B cell (primary cell): Measurements from ENCODE around the gene OCA2. TPM values are rescaled to one million over a fixed set of nuclear protein-coding genes. Genes with fewer than 3 reads are reported as not detected.
A peak's percentile ranks its signal among the peaks of the same experiment; 100 is the strongest.

Source experiments
- ATAC-seq: fragments of 200-7000 bp; cut with Tn5 transposase; one replicate; pipeline ENCODE4 v1.10.0; 2021; ENCODE audit warnings: low read depth, mild to moderate bottlenecking, moderate number of reproducible peaks, moderate library complexity
- CTCF ChIA-PET: fragments of 350-600 bp; sonication (Branson Sonifier 250); formaldehyde crosslinking; loops from one replicate; lab custom pipeline; 2021; ENCODE audit warnings: antibody characterized with exemption, inconsistent platforms; lab: Charles Lee
- POLR2A ChIA-PET: fragments of 350-600 bp; sonication (Branson Sonifier 250); formaldehyde crosslinking; loops from one replicate; lab custom pipeline; 2021; ENCODE audit warnings: antibody characterized with exemption; lab: Charles Lee
- DNase-seq: peaks from one replicate; pipeline ENCODE4 v3.0.0; 2013
- H2AFZ ChIP-seq: 2 replicates; pipeline ENCODE4 v1.6.1; 2012; ENCODE audit warnings: mild to moderate bottlenecking, low read depth, low read length; ENCODE audit not compliant: insufficient read depth, poor library complexity, severe bottlenecking
- H3K27ac ChIP-seq, 2 donors: 1 replicate in 1 of 2; 2 replicates in 1 of 2; pipeline ENCODE4 v1.5.1; 2012 to 2013; ENCODE audit warnings: low read length in 2 of 2, mild to moderate bottlenecking in 2 of 2, moderate library complexity in 1 of 2
- H3K27me3 ChIP-seq, 4 experiments: fragments of 200-600 bp in 1 of 4; sonication (generic) in 1 of 4; replicated peaks in 1 of 4; 1 replicate in 2 of 4; 2 replicates in 2 of 4; pipeline versions ENCODE4 v1.6.1 to v1.7.0; 2013 to 2016; ENCODE audit warnings: low read length in 3 of 4, mild to moderate bottlenecking in 2 of 4, mixed read lengths in 1 of 4, moderate library complexity in 1 of 4; ENCODE audit not compliant: insufficient read depth in 4 of 4, control insufficient read depth in 3 of 4; ENCODE audit errors: control extremely low read depth in 1 of 4
- H3K36me3 ChIP-seq, 2 experiments: replicated peaks in 1 of 2; 1 replicate in 1 of 2; 2 replicates in 1 of 2; pipeline versions ENCODE4 v1.6.1 to v1.7.1; 2013; ENCODE audit warnings: low read length in 1 of 2; ENCODE audit not compliant: insufficient read depth in 2 of 2, control insufficient read depth in 1 of 2; ENCODE audit errors: control extremely low read depth in 1 of 2, extremely low read depth in 1 of 2
- H3K4me1 ChIP-seq, 2 donors: fragments of 200-600 bp in 1 of 2; sonication (generic) in 1 of 2; 1 replicate in 1 of 2; 2 replicates in 1 of 2; pipeline versions ENCODE4 v1.5.1 to v1.6.1; 2013 to 2017; ENCODE audit warnings: low read length in 2 of 2; ENCODE audit not compliant: control insufficient read depth in 2 of 2, insufficient read depth in 2 of 2
- H3K4me2 ChIP-seq: replicated peaks from 2 replicates; pipeline ENCODE3; 2012; ENCODE audit warnings: mild to moderate bottlenecking, low read depth, low read length; ENCODE audit not compliant: poor library complexity, severe bottlenecking
- H3K4me3 ChIP-seq, 5 experiments: fragments of 200-600 bp in 1 of 5; sonication (generic) in 1 of 5; 1 replicate in 3 of 5; 2 replicates in 2 of 5; pipeline versions ENCODE4 v1.5.1 to v1.7.0; 2011 to 2016; ENCODE audit warnings: low read length in 4 of 5, mild to moderate bottlenecking in 4 of 5, low read depth in 2 of 5, control low read depth in 1 of 5, moderate library complexity in 1 of 5; ENCODE audit not compliant: insufficient read depth in 1 of 5; ENCODE audit errors: control extremely low read depth in 1 of 5, extremely low read depth in 1 of 5
- H3K79me2 ChIP-seq: fragments of 200-600 bp; sonication (generic); one replicate; pipeline ENCODE4 v1.6.0; 2016; ENCODE audit warnings: low read length; ENCODE audit not compliant: control insufficient read depth, insufficient read depth
- H3K9ac ChIP-seq: fragments of 200-600 bp; sonication (generic); 2 replicates; pipeline ENCODE4 v1.6.1; 2017; ENCODE audit warnings: mild to moderate bottlenecking, low read length, moderate library complexity
- H3K9me3 ChIP-seq, 3 donors: one replicate each; pipeline versions ENCODE4 v1.6.1 to v1.7.1; 2013; ENCODE audit warnings: low read length in 2 of 3; ENCODE audit not compliant: control insufficient read depth in 2 of 3, insufficient read depth in 1 of 3; ENCODE audit errors: control extremely low read depth in 1 of 3
- H4K20me1 ChIP-seq: 2 replicates; pipeline ENCODE4 v1.6.0; 2012; ENCODE audit warnings: mild to moderate bottlenecking, low read length; ENCODE audit not compliant: insufficient read depth, control insufficient read depth, poor library complexity, severe bottlenecking
- H3K27ac Mint-ChIP-seq: one replicate; pipeline ENCODE4 v1.8.0; 2021; ENCODE audit warnings: mixed read lengths
- H3K27me3 Mint-ChIP-seq: one replicate; pipeline ENCODE4 v1.8.0; 2021; ENCODE audit warnings: mixed read lengths
- H3K4me1 Mint-ChIP-seq: one replicate; pipeline ENCODE4 v1.8.0; 2021; ENCODE audit warnings: mixed read lengths
- H3K4me3 Mint-ChIP-seq: one replicate; pipeline ENCODE4 v1.8.0; 2021; ENCODE audit warnings: mixed read lengths
- H3K9me3 Mint-ChIP-seq: one replicate; pipeline ENCODE4 v1.8.0; 2022; ENCODE audit warnings: mixed read lengths; ENCODE audit not compliant: insufficient read depth
- CTCF ChIP-seq: fragments of 200-600 bp; IDR thresholded peaks from one replicate; pipeline ENCODE4 v1.8.0; 2022; ENCODE audit warnings: antibody characterized with exemption, mild to moderate bottlenecking
- EZH2 ChIP-seq: IDR thresholded peaks from 2 replicates; pipeline ENCODE4 v1.6.1; 2012; ENCODE audit warnings: borderline replicate concordance, low read depth, mild to moderate bottlenecking, moderate library complexity, low read length; ENCODE audit not compliant: insufficient read depth, poor library complexity, severe bottlenecking
- WGBS: methylation state at CpG from one replicate; pipeline ENCODE4 v1.1.5; 2013; ENCODE audit warnings: missing lambda C conversion rate; ENCODE audit not compliant: insufficient coverage; 5-methylcytosine and 5-hydroxymethylcytosine counted together
- intact Hi-C: fragments of 100-400 bp; cut with micrococcal nuclease; formaldehyde crosslinking; loops from one replicate; pipeline ENCODE4 v1.10.0; 2022
- polyA plus RNA-seq: library from polyadenylated mRNA; depleted of rRNA; stranded (reverse); fragments of >200 nt; gene quantifications from 2 replicates; pipeline ENCODE4 v1.2.3, GENCODE V29; 2012
- total RNA-seq, 2 donors: library from RNA; stranded (reverse); fragments of 120-200 nt in 1 of 2; gene quantifications; 1 replicate in 1 of 2; 2 replicates in 1 of 2; pipeline versions ENCODE4 v1.2.3 to v1.2.4, GENCODE V29; 2013 to 2022

The OCA2 gene
- total and polyA plus RNA-seq, 2 donors (not counting 1 experiment from before 2014, with no cell fraction given): 0.12 TPM; not detected in 1

GRCh38 chr15:28106294-28107110 is 7.4 kb upstream of the OCA2 start:
- TF ChIP-seq EZH2 (no peak), CTCF (no peak)
- intact Hi-C loops: no loop called here
- POLR2A ChIA-PET: interaction anchor here (0.8 kb wide), 1 partner anchor 8 kb away, joined by 3 read pairs; no protein-coding TSS in a partner anchor

GRCh38 chr15:28105793-28106192 is 6.7 kb upstream of the OCA2 start:
- Histone ChIP-seq H4K20me1 (no peaks in the 10 kb centered on the region), H3K36me3 (no peaks in the 10 kb centered on the region), H3K4me2 (peak overlapping the region; percentile 87), H3K9me3 (peaks cover 0 to 24% (median 0%) of the 10 kb centered on the region in 3 donors), H2AFZ (no peak overlapping the region), H3K4me1 (peaks cover 19 to 23% of the 10 kb centered on the region in 2 donors), H3K79me2 (no peaks in the 10 kb centered on the region), H3K27ac (no peak overlapping the region), H3K27me3 (peaks cover 0 to 65% (median 20%) of the 10 kb centered on the region in 4 experiments), H3K4me3 (no peak overlapping the region), H3K9ac (no peak overlapping the region)
- Mint-ChIP-seq H3K4me3 (peak overlapping the region; percentile 66), H3K4me1 (peaks cover 16% of the 10 kb centered on the region), H3K9me3 (no peaks in the 10 kb centered on the region), H3K27me3 (peaks cover 44% of the 10 kb centered on the region), H3K27ac (no peak overlapping the region)
- intact Hi-C loops: no loop called here
- no peak for TF ChIP-seq CTCF
- no peak for TF ChIP-seq EZH2
- ATAC-seq (no peak), DNase-seq (no peak)
- POLR2A ChIA-PET: no interaction called here
- WGBS: 96% methylated on average over 5 of the region's 5 CpGs
- CTCF ChIA-PET: no interaction called here

More at GRCh38 chr15:28106294-28107110, 7.4 kb upstream of the OCA2 start:
- Histone ChIP-seq H4K20me1 (no peaks in the 10 kb centered on the region), H3K27ac (no peak overlapping the region), H3K4me3 (peak overlapping the region in 4 of 5 experiments; percentile 37 to 56 (median 53)), H3K36me3 (peaks cover 0 to 2% of the 10 kb centered on the region in 2 experiments), H3K4me1 (peaks cover 19 to 23% of the 10 kb centered on the region in 2 donors), H3K9me3 (peaks cover 0 to 18% (median 0%) of the 10 kb centered on the region in 3 donors), H3K9ac (peak overlapping the region; percentile 49), H3K4me2 (peak overlapping the region; percentile 87), H3K79me2 (no peaks in the 10 kb centered on the region), H3K27me3 (peaks cover 0 to 58% (median 19%) of the 10 kb centered on the region in 4 experiments), H2AFZ (peak overlapping the region; percentile 67)
- ATAC-seq (peak; percentile 31), DNase-seq (peak; percentile 44)
- Mint-ChIP-seq H3K4me1 (peaks cover 16% of the 10 kb centered on the region), H3K4me3 (peak overlapping the region; percentile 66), H3K27me3 (peaks cover 40% of the 10 kb centered on the region), H3K9me3 (no peaks in the 10 kb centered on the region), H3K27ac (no peak overlapping the region)
- 6% methylated on average over 81 of the region's 81 CpGs for WGBS
- CTCF ChIA-PET: interaction anchor here (1.5 kb wide), 1 partner anchor 19 kb away, joined by 6 read pairs; no protein-coding TSS in a partner anchor
